CD4-positive, alpha-beta T cell (primary cell): ENCODE data around the gene KLK8. TPM values are rescaled to one million over a fixed set of nuclear protein-coding genes. Genes with fewer than 3 reads are reported as not detected.

Source experiments
- ATAC-seq: fragments of 200-7000 bp; cut with Tn5 transposase; one replicate; pipeline ENCODE4 v1.10.0; 2022; ENCODE audit warnings: mild to moderate bottlenecking; ENCODE audit not compliant: poor library complexity
- CTCF ChIA-PET: fragments of 350-600 bp; sonication (Branson Sonifier 250); formaldehyde crosslinking; loops from one replicate; lab custom pipeline; 2021; ENCODE audit warnings: antibody characterized with exemption, inconsistent platforms; lab: Charles Lee
- POLR2A ChIA-PET: fragments of 350-600 bp; sonication (Branson Sonifier 250); formaldehyde crosslinking; loops from one replicate; lab custom pipeline; 2021; ENCODE audit warnings: antibody characterized with exemption, inconsistent platforms; lab: Charles Lee
- DNase-seq, 14 experiments: peaks; one replicate each; pipeline ENCODE4 v3.0.0-alpha.2; 2013 to 2020; ENCODE audit warnings: mixed read lengths in 2 of 14
- H3K27ac ChIP-seq, 2 donors: one replicate each; pipeline versions ENCODE4 v1.5.1 to v1.7.0; 2013; ENCODE audit warnings: low read length in 2 of 2, low read depth in 1 of 2, mild to moderate bottlenecking in 1 of 2
- H3K27me3 ChIP-seq, 2 experiments: 1 replicate in 1 of 2; 2 replicates in 1 of 2; pipeline versions ENCODE4 v1.6.1 to v1.7.0; 2013; ENCODE audit warnings: low read length in 2 of 2, control low read depth in 1 of 2, mild to moderate bottlenecking in 1 of 2, moderate library complexity in 1 of 2; ENCODE audit not compliant: insufficient read depth in 2 of 2, control insufficient read depth in 1 of 2
- H3K36me3 ChIP-seq: one replicate; pipeline ENCODE4 v1.6.1; 2013; ENCODE audit warnings: low read length, control low read depth; ENCODE audit not compliant: insufficient read depth
- H3K4me1 ChIP-seq: one replicate; pipeline ENCODE4 v1.6.1; 2013; ENCODE audit warnings: low read length, control low read depth; ENCODE audit not compliant: insufficient read depth
- H3K4me3 ChIP-seq: one replicate; pipeline ENCODE4 v1.5.1; 2013; ENCODE audit warnings: mild to moderate bottlenecking, low read length, moderate library complexity
- H3K9me3 ChIP-seq, 2 experiments: 1 replicate in 1 of 2; 2 replicates in 1 of 2; pipeline versions ENCODE4 v1.6.1 to v1.7.0; 2013; ENCODE audit warnings: low read length in 2 of 2, mild to moderate bottlenecking in 2 of 2, control low read depth in 1 of 2, moderate library complexity in 1 of 2; ENCODE audit not compliant: control insufficient read depth in 1 of 2, insufficient read depth in 1 of 2
- H3K27ac Mint-ChIP-seq: one replicate; pipeline ENCODE4 v1.8.0; 2020; ENCODE audit warnings: mixed read lengths
- H3K27me3 Mint-ChIP-seq: one replicate; pipeline ENCODE4 v1.8.0; 2021; ENCODE audit warnings: mixed read lengths
- H3K36me3 Mint-ChIP-seq: one replicate; pipeline ENCODE4 v1.8.0; 2021; ENCODE audit warnings: low read depth, mixed read lengths
- H3K4me1 Mint-ChIP-seq: one replicate; pipeline ENCODE4 v1.8.0; 2021; ENCODE audit warnings: low read depth, mixed read lengths
- H3K4me3 Mint-ChIP-seq: one replicate; pipeline ENCODE4 v1.8.0; 2020; ENCODE audit warnings: mild to moderate bottlenecking, mixed read lengths
- H3K9me3 Mint-ChIP-seq: one replicate; pipeline ENCODE4 v1.8.0; 2020; ENCODE audit warnings: mixed read lengths
- intact Hi-C, 2 experiments: fragments of 100-400 bp; cut with DNase I in 1 of 2; cut with micrococcal nuclease in 1 of 2; formaldehyde crosslinking; loops; one replicate each; pipeline versions ENCODE4 v1.15.1 to v1.9.0; 2023 to 2025; cut with DNase I, micrococcal nuclease
- total RNA-seq, 174 experiments: library from RNA in 2 of 174; stranded (reverse) in 2 of 174; gene quantifications; one replicate each; pipeline ENCODE4 v1.2.3 and lab custom pipeline; 2021 to 2026
- TF ChIP-seq, protein P1 (sequence below): fragments of 200-600 bp; IDR thresholded peaks from one replicate; pipeline ENCODE4 v1.8.0; 2022; ENCODE audit warnings: antibody characterized with exemption, mild to moderate bottlenecking

Gene KLK8
- total RNA-seq, 2 experiments from 2014 or later = not detected

DNA sequence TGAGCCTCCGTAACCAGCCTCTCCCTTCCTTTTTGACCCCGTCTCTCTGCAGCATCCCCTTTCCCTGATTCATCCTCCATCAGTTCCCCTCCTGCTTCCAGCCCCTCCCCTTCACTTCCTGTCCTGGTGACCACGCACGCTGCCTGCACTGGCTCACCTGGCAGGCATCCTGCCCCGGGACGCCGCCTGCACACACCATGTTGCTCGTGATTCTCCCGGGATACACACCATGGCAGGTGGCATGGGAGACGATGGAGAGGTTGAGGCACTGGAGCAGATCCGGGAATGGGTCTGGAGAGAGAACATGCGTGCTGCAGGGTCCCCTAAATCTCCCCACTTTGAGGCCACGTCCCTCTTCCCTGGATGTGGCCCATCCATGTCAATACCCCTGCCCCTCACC is 29.2 kb upstream of the KLK8 start:
- POLR2A ChIA-PET = no interaction called here
- TF ChIP-seq, protein P1, sequence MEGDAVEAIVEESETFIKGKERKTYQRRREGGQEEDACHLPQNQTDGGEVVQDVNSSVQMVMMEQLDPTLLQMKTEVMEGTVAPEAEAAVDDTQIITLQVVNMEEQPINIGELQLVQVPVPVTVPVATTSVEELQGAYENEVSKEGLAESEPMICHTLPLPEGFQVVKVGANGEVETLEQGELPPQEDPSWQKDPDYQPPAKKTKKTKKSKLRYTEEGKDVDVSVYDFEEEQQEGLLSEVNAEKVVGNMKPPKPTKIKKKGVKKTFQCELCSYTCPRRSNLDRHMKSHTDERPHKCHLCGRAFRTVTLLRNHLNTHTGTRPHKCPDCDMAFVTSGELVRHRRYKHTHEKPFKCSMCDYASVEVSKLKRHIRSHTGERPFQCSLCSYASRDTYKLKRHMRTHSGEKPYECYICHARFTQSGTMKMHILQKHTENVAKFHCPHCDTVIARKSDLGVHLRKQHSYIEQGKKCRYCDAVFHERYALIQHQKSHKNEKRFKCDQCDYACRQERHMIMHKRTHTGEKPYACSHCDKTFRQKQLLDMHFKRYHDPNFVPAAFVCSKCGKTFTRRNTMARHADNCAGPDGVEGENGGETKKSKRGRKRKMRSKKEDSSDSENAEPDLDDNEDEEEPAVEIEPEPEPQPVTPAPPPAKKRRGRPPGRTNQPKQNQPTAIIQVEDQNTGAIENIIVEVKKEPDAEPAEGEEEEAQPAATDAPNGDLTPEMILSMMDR = no peak

DNA sequence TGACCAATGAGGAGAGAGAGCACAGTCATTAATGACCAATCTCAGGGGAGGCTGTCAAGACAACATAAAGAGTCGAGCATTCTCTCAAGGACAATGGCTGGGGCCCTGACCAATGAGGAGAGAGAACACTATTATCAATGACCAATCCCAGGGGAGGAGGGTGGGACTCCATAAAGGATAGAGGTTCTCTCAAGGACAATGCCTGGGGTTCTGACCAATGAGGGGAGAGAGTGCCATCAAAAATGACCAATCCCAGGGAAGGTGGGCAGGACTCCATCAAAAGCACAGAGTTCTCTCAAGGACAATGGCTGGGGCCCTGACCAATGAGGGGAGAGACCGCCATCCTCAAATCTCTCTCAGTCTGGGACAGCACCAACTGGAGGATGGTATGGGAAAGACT is 28.3 kb upstream of the KLK8 start:
- Mint-ChIP-seq H3K9me3 (no peaks in the 10 kb centered on the region), H3K4me3 (no peak overlapping the region), H3K36me3 (no peaks in the 10 kb centered on the region), H3K27me3 (peaks cover 64% of the 10 kb centered on the region), H3K27ac (no peak overlapping the region), H3K4me1 (no peaks in the 10 kb centered on the region)
- ATAC-seq (no peak), DNase-seq (no peak)
- no peaks in the 10 kb centered on the region for H3K4me1 ChIP-seq
- intact Hi-C loops = no loop called here
- POLR2A ChIA-PET = no interaction called here
- peaks cover 0 to 4% of the 10 kb centered on the region in 2 experiments for H3K9me3 ChIP-seq
- TF ChIP-seq, protein P1 = no peak
- H3K27me3 ChIP-seq = peaks cover 4 to 22% of the 10 kb centered on the region in 2 experiments
- CTCF ChIA-PET = no interaction called here
- no peak overlapping the region for H3K4me3 ChIP-seq
- H3K36me3 ChIP-seq = no peaks in the 10 kb centered on the region
- no peak overlapping the region for H3K27ac ChIP-seq

More for the DNA sequence above, 29.2 kb upstream of the KLK8 start:
- Histone ChIP-seq H3K36me3 (no peaks in the 10 kb centered on the region), H3K9me3 (peaks cover 0 to 4% of the 10 kb centered on the region in 2 experiments), H3K4me3 (no peak overlapping the region), H3K4me1 (no peaks in the 10 kb centered on the region), H3K27ac (no peak overlapping the region), H3K27me3 (peaks cover 4 to 16% of the 10 kb centered on the region in 2 experiments)
- Mint-ChIP-seq H3K27ac (no peak overlapping the region), H3K4me3 (no peak overlapping the region), H3K9me3 (no peaks in the 10 kb centered on the region), H3K36me3 (no peaks in the 10 kb centered on the region), H3K4me1 (no peaks in the 10 kb centered on the region), H3K27me3 (peaks cover 57% of the 10 kb centered on the region)
- intact Hi-C loops = no loop called here
- CTCF ChIA-PET = no interaction called here
- DNase-seq = no peak
- ATAC-seq = no peak

DNA sequence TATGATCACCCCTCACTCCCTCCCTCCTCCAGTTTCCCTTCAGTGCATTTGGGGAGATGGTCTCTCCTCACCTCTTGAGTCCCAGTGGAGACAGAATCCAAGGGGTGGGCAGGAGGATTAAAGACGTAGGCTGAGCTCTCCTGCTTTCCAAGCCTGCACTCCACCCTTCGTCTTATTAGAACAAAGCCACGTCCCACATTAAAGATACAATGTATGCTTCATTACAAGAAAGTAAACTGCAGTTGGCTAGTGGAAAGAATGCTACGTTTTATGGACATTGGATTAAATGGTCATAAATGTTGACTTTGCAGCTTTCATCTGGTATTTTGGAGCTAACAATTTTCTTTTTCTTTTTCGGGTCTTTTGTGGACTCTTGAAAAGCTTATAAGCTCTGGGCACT is 26.5 kb upstream of the KLK8 start:
- CTCF ChIA-PET = no interaction called here

More for the DNA sequence above, 26.5 kb upstream of the KLK8 start:
- Mint-ChIP-seq H3K36me3 (no peaks in the 10 kb centered on the region), H3K27ac (no peak overlapping the region), H3K9me3 (no peaks in the 10 kb centered on the region), H3K4me1 (no peaks in the 10 kb centered on the region), H3K4me3 (no peak overlapping the region), H3K27me3 (peaks cover 66% of the 10 kb centered on the region)
- H3K4me1 ChIP-seq = no peaks in the 10 kb centered on the region
- H3K27me3 ChIP-seq = peaks cover 2 to 28% of the 10 kb centered on the region in 2 experiments
- peaks cover 0 to 4% of the 10 kb centered on the region in 2 experiments for H3K9me3 ChIP-seq
- no peak overlapping the region for H3K4me3 ChIP-seq
- intact Hi-C loops = no loop called here
- DNase-seq (no peak), ATAC-seq (no peak)
- no peaks in the 10 kb centered on the region for H3K36me3 ChIP-seq
- POLR2A ChIA-PET = no interaction called here
- H3K27ac ChIP-seq = no peak overlapping the region
- TF ChIP-seq, protein P1 = no peak
